IMR-90 (cell line): ENCODE data around the gene TACR2. TPM values are rescaled to one million over a fixed set of nuclear protein-coding genes. Genes with fewer than 3 reads are reported as not detected.

Source experiments
- ATAC-seq: fragments of 200-7000 bp; cut with Tn5 transposase; 2 replicates; pipeline ENCODE4 v1.9.1; 2020; ENCODE audit warnings: low read depth, mild to moderate bottlenecking, moderate library complexity
- BruUV-seq: library from RNA; stranded (reverse); fragments of 400-500 nt; replicated peaks from 2 replicates; lab custom pipeline; 2021; lab: Mats Ljungman, UMichigan
- CTCF ChIA-PET: fragments of 300-600 bp; formaldehyde crosslinking; extraction: SDS; loops from one replicate; lab custom pipeline; 2021; ENCODE audit warnings: antibody characterized with exemption; lab: Yijun Ruan, JAX
- POLR2A ChIA-PET: fragments of 300-600 bp; sonication (Branson Sonifier 250); formaldehyde crosslinking; loops from one replicate; lab custom pipeline; 2022; ENCODE audit warnings: antibody characterized with exemption; ENCODE audit not compliant: unreplicated experiment; lab: Charles Lee
- DNase-seq: peaks from one replicate; pipeline ENCODE4 v3.0.0; 2013
- H2AFZ ChIP-seq: replicated peaks from 2 replicates; pipeline ENCODE3; 2013; ENCODE audit warnings: low read length, mild to moderate bottlenecking; ENCODE audit not compliant: poor library complexity
- H2AK5ac ChIP-seq: 2 replicates; pipeline ENCODE4 v1.6.1; 2013; ENCODE audit warnings: low read depth, low read length, inconsistent platforms
- H2AK9ac ChIP-seq: replicated peaks from 2 replicates; pipeline ENCODE3; 2013; ENCODE audit warnings: mild to moderate bottlenecking, low read depth, low read length, moderate library complexity; ENCODE audit not compliant: poor library complexity
- H2BK120ac ChIP-seq: 2 replicates; pipeline ENCODE4 v1.6.1; 2013; ENCODE audit warnings: low read depth, low read length, inconsistent platforms
- H2BK15ac ChIP-seq: 3 replicates; pipeline ENCODE4 v1.6.1; 2013; ENCODE audit warnings: low read depth, low read length, inconsistent platforms
- H2BK20ac ChIP-seq: 2 replicates; pipeline ENCODE4 v1.6.1; 2013; ENCODE audit warnings: low read depth, mild to moderate bottlenecking, inconsistent platforms, low read length, moderate library complexity
- H2BK5ac ChIP-seq: 2 replicates; pipeline ENCODE4 v1.6.1; 2013; ENCODE audit warnings: mild to moderate bottlenecking, low read depth, low read length, inconsistent platforms; ENCODE audit not compliant: poor library complexity, severe bottlenecking
- H3K14ac ChIP-seq: replicated peaks from 2 replicates; pipeline ENCODE4 v1.6.1; 2013; ENCODE audit warnings: low read depth, low read length, inconsistent platforms
- H3K18ac ChIP-seq: 2 replicates; pipeline ENCODE4 v1.6.1; 2013; ENCODE audit warnings: low read depth, low read length, control low read depth
- H3K23ac ChIP-seq: 2 replicates; pipeline ENCODE4 v1.6.1; 2013; ENCODE audit warnings: low read depth, low read length, inconsistent platforms
- H3K27ac ChIP-seq: 2 replicates; pipeline ENCODE4 v1.5.1; 2013; ENCODE audit warnings: mild to moderate bottlenecking, control low read depth, low read length; ENCODE audit not compliant: insufficient read depth
- H3K27me3 ChIP-seq: 2 replicates; pipeline ENCODE4 v1.6.1; 2013; ENCODE audit warnings: low read length; ENCODE audit not compliant: control insufficient read depth, insufficient read depth
- H3K36me3 ChIP-seq: 2 replicates; pipeline ENCODE4 v1.6.1; 2013; ENCODE audit warnings: low read length, mixed read lengths; ENCODE audit not compliant: control insufficient read depth, insufficient read depth
- H3K4ac ChIP-seq: 2 replicates; pipeline ENCODE4 v1.6.1; 2013; ENCODE audit warnings: low read depth, low read length, inconsistent platforms
- H3K4me1 ChIP-seq: 2 replicates; pipeline ENCODE4 v1.6.1; 2013; ENCODE audit warnings: low read length, mixed read lengths; ENCODE audit not compliant: control insufficient read depth, insufficient read depth
- H3K4me2 ChIP-seq: 2 replicates; pipeline ENCODE4 v1.6.1; 2013; ENCODE audit warnings: low read depth, mild to moderate bottlenecking, control low read depth, low read length, moderate library complexity
- H3K4me3 ChIP-seq: 2 replicates; pipeline ENCODE4 v1.5.1; 2013; ENCODE audit warnings: low read depth, mild to moderate bottlenecking, control low read depth, low read length, moderate library complexity; ENCODE audit not compliant: insufficient read depth
- H3K56ac ChIP-seq: 2 replicates; pipeline ENCODE4 v1.6.1; 2013; ENCODE audit warnings: low read length, inconsistent platforms; ENCODE audit not compliant: insufficient read depth; ENCODE audit errors: extremely low read depth
- H3K79me1 ChIP-seq, 2 experiments: 2 replicates each; pipeline ENCODE4 v1.6.1; 2013; ENCODE audit warnings: low read length in 2 of 2, inconsistent platforms in 1 of 2, low read depth in 1 of 2
- H3K9ac ChIP-seq: 2 replicates; pipeline ENCODE4 v1.6.1; 2013; ENCODE audit warnings: low read depth, low read length, control low read depth
- H3K9me1 ChIP-seq: 2 replicates; pipeline ENCODE4 v1.6.1; 2013; ENCODE audit warnings: low read length, inconsistent platforms; ENCODE audit not compliant: insufficient read depth
- H3K9me3 ChIP-seq: 2 replicates; pipeline ENCODE4 v1.6.1; 2013; ENCODE audit warnings: low read length; ENCODE audit not compliant: control insufficient read depth, insufficient read depth
- H4K20me1 ChIP-seq: 2 replicates; pipeline ENCODE4 v1.6.1; 2013; ENCODE audit warnings: low read length, inconsistent platforms; ENCODE audit not compliant: insufficient read depth
- H4K5ac ChIP-seq: 2 replicates; pipeline ENCODE4 v1.6.1; 2013; ENCODE audit warnings: mild to moderate bottlenecking, low read depth, low read length, control low read depth
- H4K8ac ChIP-seq, 2 experiments: 2 replicates each; pipeline ENCODE4 v1.6.1; 2013; ENCODE audit warnings: low read depth in 2 of 2, low read length in 2 of 2, control low read depth in 1 of 2, inconsistent platforms in 1 of 2
- H4K91ac ChIP-seq: 2 replicates; pipeline ENCODE4 v1.6.1; 2013; ENCODE audit warnings: low read depth, low read length, inconsistent platforms; ENCODE audit not compliant: insufficient read depth
- CTCF ChIP-seq: conservative IDR thresholded peaks from 2 replicates; pipeline ENCODE4 v1.5.1; 2012; ENCODE audit warnings: mild to moderate bottlenecking, low read depth, low read length, improper control_type of control experiment
- FOS ChIP-seq: fragments of 150-350 bp; IDR thresholded peaks from 2 replicates; pipeline ENCODE4 v1.6.1; 2016; ENCODE audit warnings: low read depth, low read length
- MAZ ChIP-seq: IDR thresholded peaks from 2 replicates; pipeline ENCODE4 v1.6.1; 2012; ENCODE audit warnings: low read depth, mild to moderate bottlenecking, low read length, improper control_type of control experiment, moderate library complexity, borderline replicate concordance
- MXI1 ChIP-seq: IDR thresholded peaks from 2 replicates; pipeline ENCODE4 v1.6.1; 2012; ENCODE audit warnings: low read depth, mild to moderate bottlenecking, low read length, moderate library complexity, borderline replicate concordance
- NFE2L2 ChIP-seq: fragments of 150-350 bp; IDR thresholded peaks from 2 replicates; pipeline ENCODE4 v1.6.1; 2016; ENCODE audit warnings: low read depth, mild to moderate bottlenecking, low read length
- POLR2A ChIP-seq: IDR thresholded peaks from 2 replicates; pipeline ENCODE4 v1.6.1; 2012; ENCODE audit warnings: mild to moderate bottlenecking, low read depth, low read length
- RCOR1 ChIP-seq: IDR thresholded peaks from 2 replicates; pipeline ENCODE4 v1.6.1; 2012; ENCODE audit warnings: mild to moderate bottlenecking, low read length, improper control_type of control experiment; ENCODE audit not compliant: insufficient replicate concordance
- RFX5 ChIP-seq: IDR thresholded peaks from 2 replicates; pipeline ENCODE4 v1.8.0; 2012; ENCODE audit warnings: low read depth, mild to moderate bottlenecking, low read length, moderate library complexity
- SMC3 ChIP-seq: fragments of 150-350 bp; IDR thresholded peaks from 2 replicates; pipeline ENCODE4 v1.6.1; 2016; ENCODE audit warnings: low read depth, mild to moderate bottlenecking, antibody characterized with exemption, low read length, moderate library complexity
- WGBS, 2 experiments: methylation state at CpG; one replicate each; pipeline versions ENCODE4 v1.1.5 to v1.1.7; 2013; ENCODE audit warnings: missing lambda C conversion rate in 2 of 2; ENCODE audit not compliant: insufficient read length in 1 of 2; ENCODE audit errors: extremely low coverage in 2 of 2; 5-methylcytosine and 5-hydroxymethylcytosine counted together
- dilution Hi-C: fragments of 300-500 bp; cut with HindIII; formaldehyde crosslinking; loops from one replicate; pipeline ENCODE4 v1.14.3; 2018; ENCODE audit warnings: low sequenced_read_pairs; ENCODE audit not compliant: unreplicated experiment
- in situ Hi-C: fragments of 300-500 bp; cut with MboI; formaldehyde crosslinking; loops from 3 replicates; pipeline ENCODE4 v1.14.3; 2019; ENCODE audit warnings: low sequenced_read_pairs, inconsistent platforms, mixed read lengths
- intact Hi-C: fragments of 100-400 bp; cut with micrococcal nuclease; formaldehyde crosslinking; loops from 2 replicates; pipeline ENCODE4 v1.10.0; 2022
- polyA plus RNA-seq, 3 experiments: library from polyadenylated mRNA; depleted of rRNA; stranded (reverse); fragments of >200 nt; gene quantifications; 2 replicates each; pipeline ENCODE4 v1.2.3, GENCODE V29; 2012; ENCODE audit warnings: low replicate concordance in 1 of 3
- total RNA-seq: library from RNA; depleted of rRNA; stranded (reverse); fragments of >200 nt; gene quantifications from 2 replicates; pipeline ENCODE4 v1.2.3, GENCODE V29; 2012

The TACR2 gene
- total and polyA plus RNA-seq, 2 of the 4 experiments (the other 2 are of a cell fraction): not detected

- H2AK5ac ChIP-seq: no peak overlapping the region
- no peak overlapping the region for H4K5ac ChIP-seq
- ChIA-PET CTCF (no interaction called here), POLR2A (no interaction called here)
- H3K79me1 ChIP-seq: peaks cover 0 to 8% of the 10 kb centered on the region in 2 experiments; a peak in 1 of 4 replicates
- H3K9me1 ChIP-seq: peaks cover 20% of the 10 kb centered on the region
- no peak overlapping the region for H3K18ac ChIP-seq
- no TSS peak for BruUV-seq
- H3K9ac ChIP-seq: no peak overlapping the region
- H2BK120ac ChIP-seq: no peak overlapping the region
- no peak overlapping the region for H3K14ac ChIP-seq
- intact Hi-C loops: no loop called here
- in situ Hi-C loops: no loop called here
- H2BK5ac ChIP-seq: no peak overlapping the region
- 92% methylated on average over 2 of the region's 23 CpGs; no CpG with 5 or more reads in 1 of the 2 experiments for WGBS, 2 experiments
- no peak overlapping the region for H2BK15ac ChIP-seq
- no peak overlapping the region for H3K4me2 ChIP-seq
- no peak overlapping the region for H4K91ac ChIP-seq
- no peak overlapping the region for H3K27ac ChIP-seq
- no peak overlapping the region for H2BK20ac ChIP-seq
- dilution Hi-C loops: no loop called here
- H2AK9ac ChIP-seq: no peak overlapping the region
- peaks cover 20% of the 10 kb centered on the region for H3K36me3 ChIP-seq
- H4K8ac ChIP-seq: no peak overlapping the region
- no peak overlapping the region for H3K23ac ChIP-seq
- H3K27me3 ChIP-seq: no peaks in the 10 kb centered on the region
- no peak for ATAC-seq
- no peak overlapping the region for H3K4ac ChIP-seq
- H4K20me1 ChIP-seq: peaks cover 9% of the 10 kb centered on the region; the same call in 1 of the 2 replicates
- no peak overlapping the region for H2AFZ ChIP-seq
- no peak overlapping the region for H3K56ac ChIP-seq
- no peak overlapping the region for H3K4me3 ChIP-seq
- TF ChIP-seq CTCF: no peak
- TF ChIP-seq MXI1: no peak
- no peak for TF ChIP-seq RCOR1
- no peak for TF ChIP-seq FOS
- no peak for TF ChIP-seq RFX5
- no peak for TF ChIP-seq MAZ
- TF ChIP-seq NFE2L2: no peak
- no peak for TF ChIP-seq SMC3
- no peak for TF ChIP-seq POLR2A
- peaks cover 19% of the 10 kb centered on the region for H3K4me1 ChIP-seq
- no peaks in the 10 kb centered on the region for H3K9me3 ChIP-seq
- no peak for DNase-seq
These were observed 15.8 kb downstream of the TACR2 start for GRCh38 chr10:69400936-69401335.
